Measurements from ENCODE around the gene POU5F1.
"Not testable (repeated sequence)": the region's sequence is repeated elsewhere in the genome, so short reads cannot be mapped to it uniquely, and the experiment has no call there.

POU5F1 gene

DNA sequence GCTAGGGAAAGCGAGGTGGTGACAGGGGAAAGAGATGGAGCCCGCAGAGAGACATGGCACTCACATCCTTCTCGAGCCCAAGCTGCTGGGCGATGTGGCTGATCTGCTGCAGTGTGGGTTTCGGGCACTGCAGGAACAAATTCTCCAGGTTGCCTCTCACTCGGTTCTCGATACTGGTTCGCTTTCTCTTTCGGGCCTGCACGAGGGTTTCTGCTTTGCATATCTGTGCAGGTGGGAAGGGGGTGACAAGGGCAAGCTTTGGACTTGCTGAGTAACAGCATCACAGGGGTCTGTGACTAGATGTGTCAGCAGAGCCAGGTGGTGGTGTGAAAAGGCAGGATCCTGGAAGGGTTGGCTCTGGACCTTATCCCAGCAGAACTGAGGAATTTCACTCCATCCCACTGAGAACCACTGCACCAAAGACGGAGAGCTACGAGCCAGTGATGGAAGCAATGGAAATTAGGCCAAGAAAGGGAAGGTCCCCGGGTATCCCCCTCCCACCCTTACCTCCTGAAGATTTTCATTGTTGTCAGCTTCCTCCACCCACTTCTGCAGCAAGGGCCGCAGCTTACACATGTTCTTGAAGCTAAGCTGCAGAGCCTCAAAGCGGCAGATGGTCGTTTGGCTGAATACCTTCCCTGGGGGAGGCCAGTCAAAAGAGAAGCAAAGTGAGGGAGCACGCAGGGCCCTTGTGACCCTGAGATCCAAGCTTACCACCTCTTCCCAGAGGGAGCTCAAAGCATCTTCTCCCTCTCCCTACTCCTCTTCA, 5.2 kb downstream of the POU5F1 start:
- not testable (repeated sequence) for DNase-seq (ENCODE audit: low spot score)

- DNase-seq (ENCODE audit: low spot score), result not testable (repeated sequence)
Measured at GRCh38 chr6:31164475-31165063, 5.9 kb downstream of the POU5F1 start.

DNA sequence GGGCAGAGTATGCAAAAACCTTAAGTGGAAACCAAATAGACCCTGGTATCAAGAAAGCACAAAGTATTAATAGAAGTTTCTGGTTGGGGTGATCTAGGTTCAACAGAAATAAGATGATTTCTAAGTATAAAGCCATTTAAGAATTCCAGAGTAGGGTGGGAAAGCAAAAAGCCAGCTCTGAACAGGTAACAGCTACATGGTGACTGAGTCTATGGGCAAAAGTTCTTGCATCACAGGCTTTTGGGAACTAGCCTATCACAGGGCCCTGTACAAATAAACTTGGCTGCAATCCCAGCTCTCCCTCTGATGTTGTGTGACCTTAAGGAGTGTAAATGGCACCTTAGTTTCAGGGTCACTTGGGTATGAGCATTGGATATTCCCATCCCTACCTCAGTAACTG, 6.6 kb downstream of the POU5F1 start:
- DNase-seq (ENCODE audit: low spot score), result no peak

DNA sequence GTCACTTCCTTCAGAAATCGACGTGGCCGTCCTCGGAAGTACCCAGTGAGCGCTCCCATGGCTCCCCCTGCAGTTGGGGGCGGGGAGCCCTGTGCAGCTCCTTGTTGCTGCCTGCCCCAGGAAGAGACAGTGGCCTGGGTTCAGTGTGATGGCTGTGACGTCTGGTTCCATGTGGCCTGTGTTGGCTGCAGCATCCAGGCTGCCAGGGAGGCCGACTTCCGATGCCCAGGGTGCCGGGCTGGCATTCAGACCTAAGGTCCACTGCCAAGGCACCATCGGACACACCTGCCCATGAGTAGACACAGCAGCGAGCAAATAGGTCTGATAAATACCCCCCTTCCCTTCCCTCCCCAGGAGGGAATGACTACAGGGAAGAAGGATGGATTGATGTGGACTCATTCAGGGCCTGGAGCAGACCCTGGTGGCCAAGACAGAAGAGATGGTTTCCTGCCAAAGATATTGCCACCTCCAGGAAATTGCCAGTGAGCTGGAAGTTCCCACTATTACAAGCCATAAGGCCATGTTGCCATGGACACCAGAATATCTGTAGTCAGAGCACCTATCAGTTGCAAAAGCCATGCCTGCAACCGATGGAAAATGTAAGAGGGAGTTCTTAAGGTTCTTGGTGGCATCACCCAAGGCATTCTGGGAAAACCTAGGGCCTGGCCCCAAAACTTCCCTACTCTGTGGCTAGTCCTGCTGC, 7.9 kb downstream of the POU5F1 start:
- DNase-seq (ENCODE audit: low spot score), result no peak

GRCh38 chr6:31161216-31162126, 9.0 kb downstream of the POU5F1 start:
- DNase-seq (ENCODE audit: low spot score), result no peak

GRCh38 chr6:31158863-31159855, 11.3 kb downstream of the POU5F1 start:
- no peak for DNase-seq (ENCODE audit: low spot score)

DNA sequence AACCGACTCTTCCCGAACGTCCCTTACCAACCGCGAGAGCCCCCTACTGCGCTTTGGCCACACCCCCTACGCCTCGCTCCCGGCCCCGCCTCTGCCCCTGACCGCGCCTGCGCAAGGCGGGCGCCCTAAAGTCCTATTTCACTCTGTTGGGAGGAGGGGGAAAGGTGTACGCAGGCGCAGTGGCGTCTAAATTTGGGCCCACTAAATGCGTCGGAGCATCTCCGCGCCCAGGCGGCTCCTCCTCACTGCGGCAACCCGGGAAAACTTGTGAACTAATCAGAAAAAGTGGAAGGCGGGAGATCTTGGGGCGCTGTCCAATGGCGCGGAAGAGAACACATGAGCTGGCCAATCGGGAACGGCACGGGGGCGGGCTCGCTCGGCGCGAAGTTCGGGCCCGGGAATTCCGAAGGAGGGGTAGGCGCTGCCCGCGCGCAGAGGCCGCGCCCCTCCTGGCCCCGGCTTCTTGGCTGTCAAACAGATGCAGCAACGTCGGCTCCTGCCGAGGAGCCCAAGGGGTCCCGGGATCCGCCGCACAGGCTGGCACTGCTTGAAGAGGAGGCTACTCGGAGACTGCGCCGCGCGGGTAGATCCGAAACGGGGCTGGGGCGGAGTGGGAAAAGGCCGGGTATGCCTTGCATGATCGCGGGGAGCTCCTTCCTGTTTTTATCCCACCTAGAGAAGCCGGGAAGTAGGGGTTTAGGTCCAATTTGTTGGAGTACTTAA, 12.2 kb downstream of the POU5F1 start, which contains the start of gene TCF19:
TCF19 (plus strand) TSS at position 450 of the 723 bp plus-strand sequence. CDS start 881 bp downstream, outside the sequence.
- peak; percentile 98 for DNase-seq (ENCODE audit: low spot score)

GRCh38 chr6:31157513-31158139, 12.9 kb downstream of the POU5F1 start, which contains the start of gene CCHCR1:
Gene CCHCR1 (minus strand): TSS chr6:31157802. CDS start chr6:31157600, 202 bp downstream.
- DNase-seq (ENCODE audit: low spot score), result no peak

GRCh38 chr6:31156641-31157040, 13.8 kb downstream of the POU5F1 start:
- no peak for DNase-seq (ENCODE audit: low spot score)

DNA sequence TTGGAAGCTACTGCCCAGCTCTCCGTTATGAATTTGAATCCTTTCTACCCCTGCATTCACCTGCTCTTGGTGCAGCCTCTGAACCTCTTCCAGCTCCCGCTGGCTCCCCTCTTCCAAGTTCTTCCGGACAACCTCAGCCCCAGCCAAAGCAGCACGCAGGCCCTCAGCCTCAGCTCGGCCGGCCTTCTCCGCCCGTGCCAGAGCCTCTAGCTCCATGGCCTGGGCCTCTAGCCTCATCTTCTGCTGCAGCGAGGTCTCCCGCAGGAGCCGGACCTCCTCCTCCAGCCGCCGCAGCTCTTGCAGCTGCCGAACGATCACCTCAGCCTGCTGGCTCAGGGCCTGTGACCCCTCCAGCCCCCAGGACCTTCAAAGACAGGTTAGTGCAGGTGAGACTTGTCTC, 16.0 kb downstream of the POU5F1 start:
- DNase-seq (ENCODE audit: low spot score), result no peak

GRCh38 chr6:31152781-31153180, 17.7 kb downstream of the POU5F1 start:
- no peak for DNase-seq (ENCODE audit: low spot score)

- DNase-seq (ENCODE audit: low spot score), result no peak
Measured at GRCh38 chr6:31149827-31150447, 20.5 kb downstream of the POU5F1 start.

- DNase-seq (ENCODE audit: low spot score), result no peak
Measured at GRCh38 chr6:31145386-31145785, 25.1 kb downstream of the POU5F1 start.

- no peak for DNase-seq (ENCODE audit: low spot score)
Measured at GRCh38 chr6:31144970-31145340, 25.5 kb downstream of the POU5F1 start.

DNA sequence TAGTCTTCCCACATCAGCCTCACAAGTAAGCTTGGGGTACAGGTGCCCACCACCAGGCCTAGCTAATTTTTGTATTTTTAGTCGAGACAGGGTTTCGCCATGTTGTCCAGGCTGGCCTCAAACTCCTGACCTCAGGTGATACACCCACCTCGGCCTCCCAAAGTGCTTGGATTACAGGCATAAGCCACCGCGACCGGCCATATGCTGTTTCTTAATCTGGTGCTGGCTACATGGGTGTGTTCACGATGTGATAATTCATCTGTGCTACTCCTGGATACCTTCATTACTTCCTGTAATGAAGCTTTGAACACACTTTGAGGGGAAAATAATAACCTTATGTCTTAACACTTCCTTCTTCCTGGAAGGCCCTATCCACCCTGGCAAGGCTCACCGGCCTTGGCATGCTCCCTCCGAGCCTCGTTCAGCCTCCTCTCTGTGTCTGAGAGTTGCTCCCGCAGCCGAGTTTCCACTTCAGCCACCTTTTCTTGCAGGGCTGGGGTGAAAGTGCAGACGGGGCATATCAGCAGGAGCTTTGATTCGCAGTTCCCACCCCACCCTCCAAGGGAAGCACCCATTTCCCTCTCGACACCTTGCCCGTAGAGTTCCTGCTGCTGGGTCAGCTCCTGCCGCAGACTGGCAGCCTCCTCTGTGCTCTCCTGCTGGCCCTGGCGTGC, 26.0 kb downstream of the POU5F1 start:
- DNase-seq (ENCODE audit: low spot score), result no peak

DNA sequence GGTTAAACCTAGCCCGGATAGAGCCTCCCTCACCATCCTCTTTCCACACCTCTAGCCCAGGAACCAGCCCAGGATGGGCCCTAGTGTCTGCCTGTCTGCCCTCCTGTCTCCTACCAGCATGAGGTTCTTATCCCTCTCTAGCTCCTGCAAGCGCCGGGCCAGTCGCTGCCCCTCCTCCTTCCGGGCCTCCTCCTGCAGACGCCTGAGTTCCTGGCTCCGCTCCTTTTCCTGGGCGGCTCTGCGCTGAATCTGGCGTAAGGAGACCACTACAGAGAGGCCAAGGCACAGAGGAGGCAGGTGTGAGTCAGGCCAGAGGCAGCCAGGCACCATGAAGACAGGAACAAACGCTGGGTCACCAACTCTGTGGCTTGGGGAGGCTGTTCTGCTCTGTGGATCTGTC, 27.3 kb downstream of the POU5F1 start:
- DNase-seq (ENCODE audit: low spot score), result no peak

DNA sequence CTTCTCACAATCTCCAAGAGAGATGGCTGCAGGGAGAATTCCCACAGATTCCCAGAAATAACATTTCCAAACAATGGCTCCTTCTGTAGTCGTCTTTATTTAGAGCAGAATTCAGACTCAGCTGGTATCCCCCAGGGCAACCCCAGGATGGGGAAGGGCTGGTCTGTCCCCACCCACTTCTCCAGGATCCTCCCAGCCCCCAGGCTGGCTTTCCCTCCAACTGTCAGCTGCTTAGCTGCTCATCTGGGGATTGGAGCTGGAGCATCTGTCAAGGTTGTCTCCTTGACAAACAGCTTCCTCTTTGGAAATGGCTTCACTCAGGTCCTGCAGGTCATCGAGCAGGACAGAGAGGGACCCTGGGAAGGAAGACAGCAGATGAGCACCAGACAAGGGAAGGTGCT, 28.1 kb downstream of the POU5F1 start:
- DNase-seq (ENCODE audit: low spot score), result no peak

- DNase-seq (ENCODE audit: low spot score), result no peak
Measured at GRCh38 chr6:31140643-31141042, 29.8 kb downstream of the POU5F1 start.
